NCI-H1436 (cell line): ENCODE results near the gene GRB10.
"Not testable (repeated sequence)": the region's sequence is repeated elsewhere in the genome, so short reads cannot be mapped to it uniquely, and the experiment has no call there.

Experiments used
- DNase-seq: peaks from one replicate; lab custom pipeline; 2025; lab: John Stamatoyannopoulos, UW

Gene GRB10

DNA sequence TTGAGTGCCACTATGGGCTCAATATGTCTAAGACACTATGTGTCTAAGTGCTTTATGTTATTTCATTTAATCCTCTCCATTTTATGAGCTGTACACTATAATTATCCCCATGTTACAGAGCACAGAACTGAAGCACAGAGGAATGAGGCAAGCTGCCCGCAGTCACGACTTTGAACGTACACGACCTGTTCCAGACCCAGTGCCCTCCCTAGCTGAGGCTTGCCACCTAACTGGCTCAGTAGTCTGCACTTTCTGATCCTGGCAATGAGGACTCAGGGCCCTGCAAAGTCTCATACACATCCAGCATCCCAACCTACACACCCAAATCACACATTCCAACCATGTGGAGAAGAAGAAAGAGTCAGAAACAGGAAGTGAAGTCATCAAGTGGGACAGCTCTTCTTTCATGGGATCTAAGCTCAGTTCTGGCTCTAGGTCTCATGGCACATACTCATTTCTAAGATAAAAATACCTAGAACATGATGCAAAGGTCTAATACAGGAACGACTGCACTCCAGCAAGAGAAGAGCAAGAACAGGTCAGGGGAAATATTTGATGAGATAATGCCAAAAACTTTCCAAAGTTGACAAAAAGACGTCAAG lies 175.1 kb downstream of the GRB10 start:
- DNase-seq, result no peak

DNA sequence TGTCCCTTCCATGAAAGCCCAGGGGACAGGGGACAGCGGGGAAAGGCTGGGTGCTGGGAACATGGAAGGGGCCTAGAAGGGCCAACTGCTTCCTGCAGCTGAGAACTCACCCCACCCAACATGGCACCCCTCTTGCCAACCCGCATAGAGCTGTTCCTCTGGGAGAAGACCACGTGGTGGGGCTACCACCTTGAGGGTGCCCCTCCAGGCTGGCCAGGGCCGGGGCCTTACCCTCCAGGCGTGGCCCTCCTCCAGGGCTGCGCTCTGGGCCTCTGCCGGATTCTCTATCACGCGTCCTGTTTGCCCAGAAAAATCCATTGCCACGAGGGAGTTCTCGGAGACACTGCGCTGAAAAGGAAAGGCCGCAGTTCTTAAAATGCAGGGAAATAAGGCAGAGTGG lies 177.6 kb downstream of the GRB10 start:
- DNase-seq, result no peak

DNA sequence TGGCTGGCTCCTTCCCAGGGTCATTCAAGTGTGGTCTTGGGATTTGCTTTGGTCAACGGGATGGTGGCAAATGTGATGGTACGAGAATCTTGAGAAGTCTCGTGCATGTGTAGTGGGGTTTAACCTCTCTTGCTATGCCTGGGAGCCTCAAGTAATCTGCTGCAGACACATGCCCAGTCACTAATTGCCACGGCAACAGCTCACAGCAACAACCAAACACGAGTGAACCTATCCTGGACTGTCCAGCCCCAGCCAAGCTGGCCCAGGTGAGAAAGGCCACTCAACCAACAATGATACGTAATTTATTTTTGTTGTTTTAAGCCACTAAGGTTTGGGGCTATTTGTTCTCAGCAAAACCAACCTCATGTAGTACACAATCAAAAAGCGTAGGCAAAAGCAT lies 179.4 kb downstream of the GRB10 start:
- DNase-seq, result no peak

DNA sequence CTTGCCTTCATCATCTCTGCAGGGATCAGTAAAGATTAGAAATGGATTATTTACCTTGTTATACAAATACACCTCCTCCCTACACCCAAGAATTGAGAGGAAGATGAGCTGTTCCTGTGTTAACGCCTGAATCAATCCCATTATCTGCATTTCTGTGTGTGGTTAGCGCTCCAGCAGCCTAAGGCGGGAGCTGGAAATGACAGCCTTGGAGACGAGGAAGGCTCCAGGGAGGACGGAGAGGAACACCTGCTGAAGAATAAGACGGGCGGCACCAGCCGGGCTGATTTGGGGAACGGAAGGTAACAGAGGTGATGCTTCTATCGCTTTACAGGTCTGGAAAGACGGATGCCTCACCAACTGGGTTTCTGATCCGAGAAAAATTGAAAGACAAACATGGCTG lies 183.3 kb downstream of the GRB10 start:
- peak; percentile 8 for DNase-seq

DNA sequence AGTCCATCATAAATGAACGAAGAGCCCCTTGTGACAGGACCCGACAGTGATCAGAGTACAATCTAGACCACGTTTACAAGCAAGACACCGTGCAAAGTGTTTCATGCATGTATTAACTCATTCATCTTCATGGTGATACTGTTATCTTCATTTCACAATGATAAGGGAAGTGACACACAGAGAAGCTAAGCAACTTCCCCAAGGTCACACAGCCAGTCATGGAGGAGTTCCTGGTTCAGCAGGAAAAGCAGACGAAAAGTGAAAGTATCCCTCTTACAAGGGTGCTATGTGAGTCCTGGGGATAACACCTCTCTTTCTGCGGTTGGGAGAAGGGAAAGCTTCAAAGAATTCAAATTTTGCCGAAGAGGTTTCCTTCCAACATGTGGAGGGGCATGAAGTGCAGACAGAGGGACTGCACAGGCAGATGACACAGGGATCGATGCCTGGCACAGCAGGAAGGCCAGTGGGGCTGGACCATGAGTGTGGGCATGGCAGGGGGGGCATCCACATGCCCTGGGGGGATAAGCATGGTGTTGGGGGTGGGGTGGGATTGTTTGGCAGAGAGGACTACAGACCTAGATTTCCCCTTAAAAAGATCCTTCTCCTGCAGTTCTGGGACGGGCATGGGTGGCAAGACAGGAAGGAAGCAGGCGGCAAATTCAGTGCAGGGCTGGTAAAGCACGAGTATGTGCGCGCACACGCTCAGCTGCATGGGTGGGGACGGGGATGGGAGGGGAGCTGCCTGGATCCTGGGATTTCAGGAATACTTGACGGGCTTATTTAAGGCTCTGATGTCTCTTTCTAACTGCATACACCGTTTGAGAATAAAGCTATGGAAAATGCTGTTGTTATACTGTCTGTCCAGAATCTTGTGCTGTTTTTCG lies 184.0 kb downstream of the GRB10 start:
- no peak for DNase-seq

DNA sequence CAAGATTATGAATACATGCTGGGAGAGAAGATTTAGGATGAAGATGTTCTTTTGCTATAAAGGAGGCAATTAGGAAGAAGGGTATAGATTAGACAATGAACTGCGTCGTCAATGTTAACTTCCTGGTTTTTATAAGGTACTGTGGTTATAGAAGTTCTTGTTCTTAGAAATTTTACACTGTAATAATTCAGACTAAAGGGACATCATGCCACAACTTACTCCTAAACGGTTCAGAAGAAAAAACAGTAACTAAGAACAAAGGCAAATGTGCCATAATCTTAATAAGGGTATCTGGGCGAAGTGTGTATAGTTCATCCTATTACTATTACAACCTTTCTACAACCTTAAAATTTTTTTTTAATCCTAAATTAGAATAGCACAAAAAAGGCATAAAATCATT lies 186.2 kb downstream of the GRB10 start:
- no peak for DNase-seq

DNA sequence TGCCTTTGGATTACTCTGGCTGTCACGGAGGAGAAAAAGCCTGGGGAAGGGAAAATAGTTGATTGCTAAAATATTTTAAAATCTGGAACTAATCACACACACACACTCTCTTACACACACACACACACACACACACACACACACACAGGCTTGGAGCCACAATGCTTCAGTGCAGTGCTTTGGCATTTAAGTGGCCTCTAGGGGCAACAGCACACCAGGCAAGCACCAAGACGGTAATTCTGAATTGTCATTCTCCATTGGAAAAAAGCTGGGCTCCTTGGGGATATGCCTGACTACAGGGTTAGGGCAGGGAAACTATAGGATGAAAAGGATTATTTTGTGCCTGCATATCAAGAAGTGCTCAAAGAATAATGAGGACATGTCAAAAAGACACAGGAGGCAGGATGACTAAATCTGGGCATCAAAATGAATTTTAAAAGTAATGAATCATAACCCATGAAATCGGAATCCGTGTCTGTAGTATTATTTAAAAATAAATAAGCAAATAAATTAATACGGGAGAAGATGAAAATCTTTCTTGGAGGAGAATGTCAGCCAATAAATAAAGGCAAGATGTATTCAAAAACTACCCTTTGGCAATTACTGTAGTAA lies 187.1 kb downstream of the GRB10 start:
- DNase-seq, result peak; percentile 48

DNA sequence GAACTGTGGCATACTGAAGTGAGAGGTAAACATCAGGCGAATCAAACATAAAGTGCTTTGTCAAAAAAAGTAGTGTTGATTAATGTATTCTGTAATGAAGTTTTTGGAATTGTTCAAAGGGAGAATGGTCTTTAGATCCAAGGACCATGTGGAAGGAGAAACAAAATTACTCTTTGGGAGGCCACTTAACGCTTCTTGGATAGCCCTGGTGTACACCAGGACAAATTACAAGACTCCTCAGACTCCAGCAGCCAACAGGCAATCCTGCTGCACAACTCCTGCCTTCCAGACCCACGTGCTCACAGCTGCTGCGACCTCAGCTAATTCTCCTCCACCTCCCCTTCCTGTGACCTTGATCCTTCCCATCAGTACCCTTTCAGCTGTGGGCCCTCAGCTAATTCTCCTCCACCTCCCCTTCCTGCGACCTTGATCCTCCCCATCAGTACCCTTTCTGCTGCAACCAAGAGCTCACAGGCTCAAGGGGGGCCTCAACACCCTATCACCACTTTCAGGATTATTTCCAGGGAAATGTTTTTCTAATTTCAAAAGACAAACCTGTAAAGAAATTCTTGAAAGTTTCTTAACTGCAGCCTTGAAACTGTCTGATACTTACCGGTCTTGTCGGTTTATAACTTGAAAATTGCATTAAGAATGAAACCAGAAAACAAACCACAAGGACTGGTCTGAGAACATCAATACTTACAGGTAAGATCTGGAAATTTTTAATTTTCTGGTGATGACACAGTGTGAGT lies 187.8 kb downstream of the GRB10 start:
- DNase-seq, result no peak

DNA sequence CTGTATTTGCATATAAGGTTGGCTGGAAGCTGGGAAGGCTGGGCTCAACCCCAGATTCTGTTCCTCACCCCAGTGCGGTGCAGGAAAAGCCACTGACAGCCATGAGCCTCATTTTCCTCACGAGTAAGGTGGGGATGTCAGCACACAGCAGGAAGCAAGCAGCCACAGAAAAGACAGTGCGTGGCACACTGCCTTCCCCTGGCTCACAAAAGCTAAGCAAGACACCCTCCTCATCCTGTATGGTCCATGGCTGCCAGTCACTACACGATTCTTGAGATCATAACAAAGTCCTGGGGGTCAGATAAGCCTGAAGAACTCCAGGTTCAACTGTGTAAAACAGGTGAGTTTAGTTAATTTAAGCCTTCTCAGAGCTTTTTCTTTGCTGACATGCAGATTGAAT lies 188.6 kb downstream of the GRB10 start:
- DNase-seq, result no peak

DNA sequence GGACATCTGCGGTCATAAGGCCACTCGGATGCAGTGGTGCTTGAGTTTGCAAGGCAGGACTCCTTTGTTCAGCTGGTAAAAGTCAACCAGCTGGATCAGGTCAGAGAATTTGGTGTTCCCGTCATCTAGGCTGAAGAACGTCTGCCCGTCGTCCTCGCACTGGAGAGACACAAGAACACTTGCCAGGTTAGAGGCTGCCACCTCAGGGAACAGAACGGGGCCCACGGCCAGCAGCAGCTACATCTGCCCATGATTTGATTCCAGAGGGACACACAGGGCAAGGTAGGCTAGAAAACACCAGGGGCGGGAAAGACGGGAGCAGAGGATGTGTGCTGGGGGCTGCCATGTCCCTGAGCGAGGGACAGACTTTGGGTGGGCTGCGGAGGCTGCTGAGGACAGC lies 189.8 kb downstream of the GRB10 start:
- DNase-seq, result no peak

DNA sequence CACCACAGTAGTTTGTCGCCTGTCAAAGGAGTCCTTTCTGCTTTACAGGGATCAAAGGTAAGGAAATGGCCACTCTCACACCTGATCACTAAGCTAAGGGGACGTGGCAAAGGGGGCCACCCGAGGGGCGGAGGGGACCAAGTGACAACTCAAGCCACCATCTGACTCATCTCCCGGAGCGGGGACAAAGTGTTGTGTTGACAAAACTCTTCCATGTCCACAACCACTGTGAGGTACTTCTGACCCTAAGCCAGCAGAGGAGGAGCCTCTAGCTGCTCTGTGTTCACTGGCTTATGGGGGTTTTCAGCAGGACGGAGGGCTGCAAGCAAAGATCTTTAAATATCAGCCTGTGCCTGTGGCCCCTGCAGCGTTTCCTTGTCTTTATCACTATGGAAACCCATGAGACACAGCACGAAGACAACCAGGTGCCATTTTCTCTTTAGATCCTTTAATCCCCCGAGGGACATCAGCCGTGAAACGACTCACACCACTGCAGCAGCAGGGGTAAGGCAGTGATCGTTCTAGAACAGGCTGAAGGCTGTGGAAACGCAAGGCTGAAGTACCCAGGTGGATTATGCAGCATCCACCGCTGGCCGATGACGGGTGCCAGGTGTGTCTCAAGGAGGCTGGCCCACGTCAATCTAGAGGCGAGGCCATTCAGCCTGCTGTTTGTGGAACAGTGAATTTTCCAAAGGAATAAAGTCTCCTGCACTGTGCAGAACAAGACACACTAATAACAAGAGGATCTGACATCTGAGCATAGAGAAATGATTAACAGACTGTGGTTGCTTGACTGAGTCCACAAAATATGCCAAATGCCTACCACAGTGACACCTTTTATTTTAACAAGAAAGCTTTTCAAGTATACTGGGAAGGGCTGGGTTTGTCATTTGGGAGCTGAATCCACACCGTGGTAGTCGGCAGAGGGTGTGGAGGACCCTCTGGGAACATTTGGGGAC lies 190.9 kb downstream of the GRB10 start:
- DNase-seq, result peak; percentile 73

DNA sequence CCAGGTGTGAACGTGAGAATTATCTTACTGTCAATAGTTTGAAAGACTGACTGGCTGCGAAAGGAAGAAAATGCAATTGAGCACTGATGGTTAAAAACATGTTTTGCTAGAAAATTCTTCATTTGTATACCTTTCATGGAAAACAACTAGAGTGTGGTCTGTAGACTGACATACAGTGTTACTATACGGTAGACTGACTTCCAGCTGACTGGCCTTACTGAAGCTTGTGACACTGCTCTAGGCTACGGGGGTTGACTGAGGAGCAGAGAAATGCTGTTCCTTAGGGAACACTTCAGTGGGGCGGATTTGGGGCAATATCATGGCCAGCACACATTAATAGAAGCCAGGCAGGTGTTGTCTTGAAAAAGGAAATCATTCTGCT lies 191.6 kb downstream of the GRB10 start:
- no peak for DNase-seq

DNA sequence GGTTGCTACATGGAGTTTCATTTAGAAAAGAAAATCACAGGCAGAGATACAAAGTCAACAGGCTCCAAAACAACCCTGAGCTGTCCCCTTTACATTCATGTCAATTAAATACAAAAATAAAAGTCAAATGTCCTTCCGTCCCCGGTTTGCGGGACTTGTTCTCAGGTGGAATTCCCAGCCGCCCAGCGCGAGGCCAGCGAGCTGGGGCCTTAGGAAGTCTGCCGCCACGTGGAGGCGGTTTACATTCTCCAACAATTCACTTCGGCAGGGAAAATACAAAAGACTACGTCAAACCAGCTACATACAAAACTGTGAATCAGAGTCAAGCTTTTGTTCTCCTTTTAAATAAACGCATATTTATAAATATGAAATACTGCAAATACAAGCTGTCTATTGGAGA lies 192.2 kb downstream of the GRB10 start:
- no peak for DNase-seq

DNA sequence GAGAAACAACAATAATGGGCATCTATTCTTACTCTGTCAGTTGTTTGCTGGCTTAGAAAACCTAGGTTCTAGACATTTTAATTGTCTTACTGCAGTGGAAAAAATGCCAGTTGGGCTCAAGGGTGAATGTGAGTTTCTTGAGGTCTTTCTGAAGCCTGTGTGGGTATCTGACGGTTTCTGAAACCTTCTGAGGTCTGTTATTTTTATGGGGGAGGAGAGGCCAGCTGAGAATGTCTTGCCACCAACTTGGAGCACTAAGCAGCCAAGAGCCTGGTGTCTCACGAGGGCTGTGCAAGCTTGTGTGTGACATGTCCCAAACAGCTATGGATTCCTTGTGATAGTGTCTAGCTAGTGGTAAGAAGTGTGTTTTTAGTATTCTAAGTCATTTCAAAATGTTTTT lies 193.3 kb downstream of the GRB10 start:
- no peak for DNase-seq

DNA sequence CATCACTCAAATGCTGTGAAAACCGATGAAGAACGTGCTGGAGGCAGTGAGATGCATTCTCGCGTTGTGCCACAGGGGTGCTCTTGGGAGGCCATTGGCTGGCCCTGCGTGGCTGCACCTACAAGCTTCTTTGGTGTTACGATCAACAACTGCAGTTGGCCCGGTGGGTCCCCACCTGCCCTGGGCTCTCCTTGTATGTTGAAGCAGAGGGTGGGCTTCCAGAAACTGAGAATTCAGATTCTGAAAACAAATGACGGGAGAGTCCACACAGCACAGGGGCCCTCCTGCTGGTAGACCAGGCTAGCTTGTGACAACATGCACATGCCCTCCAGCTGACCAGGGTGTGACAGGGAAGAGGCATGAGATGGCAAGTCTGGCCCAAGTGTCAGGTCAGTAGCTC lies 193.8 kb downstream of the GRB10 start:
- DNase-seq, result no peak

DNA sequence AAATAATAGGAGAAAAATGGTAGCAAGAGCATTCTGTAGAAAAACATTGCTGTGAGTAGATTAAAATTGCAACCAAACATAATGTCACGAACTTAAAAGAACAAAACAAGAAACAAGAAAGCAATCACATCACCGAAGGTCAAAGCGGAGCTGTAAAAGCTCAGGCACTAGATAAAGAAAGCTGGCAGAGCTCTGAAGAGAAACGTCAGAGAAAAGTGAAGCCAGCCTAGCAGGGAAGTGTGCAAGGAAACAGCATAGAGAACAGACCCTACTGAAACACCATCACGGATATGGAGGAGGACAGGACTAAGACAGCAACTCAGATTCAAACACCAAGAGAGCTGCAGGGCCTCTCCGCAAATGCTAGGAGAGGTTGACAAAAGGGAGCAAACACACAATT lies 195.0 kb downstream of the GRB10 start:
- no peak for DNase-seq

DNA sequence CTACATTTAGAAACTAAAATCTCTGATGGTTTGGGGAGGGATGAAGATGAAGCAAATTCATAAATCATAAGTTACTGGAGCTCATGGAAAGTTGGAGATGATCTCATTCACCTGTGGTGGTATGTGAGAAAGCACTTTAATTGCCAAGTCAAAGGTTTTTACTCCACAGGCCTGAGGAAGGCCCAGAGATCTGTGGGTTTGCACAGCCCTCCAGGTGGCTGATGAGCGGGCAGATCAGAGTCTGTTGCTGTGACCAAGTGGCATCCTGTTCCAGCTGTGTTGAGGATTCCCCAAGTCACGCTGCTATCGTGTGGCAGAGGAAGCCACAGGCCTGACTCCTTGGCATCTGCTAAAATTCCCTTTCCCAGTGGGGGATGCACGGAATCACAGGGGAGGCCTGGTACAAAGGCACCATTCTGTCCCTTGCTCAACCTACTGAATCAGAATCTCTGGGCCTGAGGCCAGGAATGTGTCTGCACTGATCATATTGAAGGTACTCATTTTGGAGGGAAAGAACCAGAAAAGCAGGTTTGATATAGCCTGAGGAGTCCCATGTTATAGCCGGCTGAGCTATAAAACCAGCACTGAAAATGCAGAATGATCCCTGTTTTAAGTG lies 197.8 kb downstream of the GRB10 start:
- no peak for DNase-seq

DNA sequence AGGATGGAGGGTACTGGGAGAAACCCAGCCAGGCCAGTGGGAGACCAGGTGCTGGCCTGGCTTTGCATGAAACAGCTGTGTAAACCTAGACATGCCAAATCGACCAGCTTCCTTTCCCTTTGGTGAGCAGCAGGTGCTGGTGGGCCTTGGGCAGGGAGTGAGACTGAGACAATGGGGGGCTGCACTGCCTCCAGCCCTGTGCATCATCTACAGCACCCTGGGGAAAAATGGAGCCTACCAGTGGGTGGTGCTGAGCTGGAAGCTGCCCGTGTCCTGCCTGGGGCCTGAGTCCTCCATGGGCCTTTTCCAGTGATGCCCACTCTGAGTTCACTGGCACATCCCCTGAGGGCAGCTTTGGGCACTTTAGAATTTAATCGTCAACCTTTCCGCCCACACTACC lies 198.3 kb downstream of the GRB10 start:
- DNase-seq, result no peak

DNA sequence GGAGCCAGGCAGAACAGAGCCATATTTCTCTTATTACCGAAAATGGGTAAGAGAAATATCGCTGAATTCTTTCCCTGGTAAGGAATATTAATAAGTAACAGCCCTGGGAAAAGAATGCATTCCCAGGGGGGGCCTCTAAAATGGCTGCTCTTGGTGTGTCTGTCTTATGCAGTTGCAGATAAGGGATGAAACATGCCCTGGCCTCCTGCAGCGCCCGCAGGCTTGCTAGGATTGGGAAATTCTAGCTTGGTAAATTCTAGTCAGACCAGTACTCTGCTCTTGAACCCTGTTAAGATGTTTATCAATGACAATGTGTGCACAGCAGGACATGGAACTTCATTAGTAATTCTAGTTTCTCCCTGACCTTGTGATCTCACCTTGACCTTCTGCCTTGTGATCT lies 199.4 kb downstream of the GRB10 start:
- DNase-seq, result not testable (repeated sequence)

DNA sequence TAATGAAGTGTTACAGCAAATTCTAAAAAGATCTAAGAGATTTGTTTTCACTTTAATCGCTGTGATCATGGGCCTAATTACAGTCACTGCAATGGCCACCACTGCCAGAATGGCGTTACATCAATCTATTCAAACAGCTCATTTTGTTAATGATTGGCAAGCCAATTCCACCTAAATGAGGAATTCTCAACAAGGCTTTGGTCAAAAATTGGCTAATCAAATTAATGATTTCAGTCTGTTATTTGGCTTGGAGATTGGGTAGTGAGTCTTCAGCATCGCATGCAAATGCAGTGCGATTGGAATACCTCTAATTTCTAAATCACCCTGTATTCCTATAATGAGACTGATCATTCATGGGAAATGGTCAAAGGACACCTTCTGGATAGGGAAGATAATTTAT lies 200.4 kb downstream of the GRB10 start:
- DNase-seq, result not testable (repeated sequence)

DNA sequence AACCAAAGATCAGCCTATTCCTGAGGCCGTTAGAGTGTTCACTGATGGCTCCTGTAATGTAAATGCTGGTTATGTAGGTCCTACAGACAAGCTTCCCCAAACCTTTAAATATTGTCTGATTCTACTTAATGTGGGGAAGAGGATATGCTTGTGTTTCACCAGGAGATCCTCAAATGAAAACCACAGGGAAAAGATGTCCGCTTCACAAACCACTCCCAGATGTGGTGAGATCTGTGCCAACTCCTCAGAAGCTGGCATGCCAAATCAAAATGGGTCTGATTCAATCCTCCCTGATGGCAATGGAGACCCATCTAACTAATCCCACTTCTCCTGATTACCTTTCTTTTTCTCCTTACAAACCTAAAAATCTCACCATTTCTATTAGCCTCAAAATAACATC lies 202.0 kb downstream of the GRB10 start:
- DNase-seq, result not testable (repeated sequence)
